ENCODE data around the gene SNTG2. TPM values are rescaled to one million over a fixed set of nuclear protein-coding genes. Genes with fewer than 3 reads are reported as not detected.

The SNTG2 gene
- total and polyA plus RNA-seq, 2 of the 13 experiments (the other 11 are each of a cell fraction or from before 2014, with no cell fraction given), result not detected

- no peak for ATAC-seq
- Histone ChIP-seq H3K4me2 (ENCODE audit: low read depth, low read length) (no peak overlapping the region), H3K36me3 (replicated peaks in 1 of 2; ENCODE audit: control insufficient read depth in 1 of 2, insufficient read depth in 2 of 2, low read length in 2 of 2) (no peaks in the 10 kb centered on the region), H3K27ac (ENCODE audit: extremely low read length, insufficient read depth, low read length) (no peak overlapping the region), H3K4me1 (ENCODE audit: insufficient read depth, low read length) (no peaks in the 10 kb centered on the region), H4K20me1 (ENCODE audit: insufficient read depth, low read length) (no peaks in the 10 kb centered on the region), H3K9ac (ENCODE audit: insufficient read depth, low read depth, low read length) (no peak overlapping the region), H3K27me3 (ENCODE audit: control insufficient read depth in 1 of 2, insufficient read depth in 2 of 2, low read length in 2 of 2) (0 out of 5 replicates have a peak, but pooled peaks cover 0 to 8% of the 10 kb centered on the region in 2 experiments), H3K9me3 (ENCODE audit: low read length) (no peaks in the 10 kb centered on the region), H3K4me3 (replicated peaks in 1 of 3; ENCODE audit: insufficient read depth in 1 of 3, low read depth in 2 of 3, low read length in 3 of 3) (no peak overlapping the region), H2AFZ (ENCODE audit: low read length) (no peak overlapping the region), H3K79me2 (ENCODE audit: insufficient read depth, low read length) (no peaks in the 10 kb centered on the region)
- no TSS peak for BruUV-seq (replicated peaks)
- 19% methylated on average over 2 of the region's 2 CpGs for WGBS (ENCODE audit: low lambda C conversion rate)
- intact Hi-C loops (cut with micrococcal nuclease; ENCODE audit: unreplicated experiment) (no loop called here), in situ Hi-C loops (cut with HindIII; ENCODE audit: extremely low pct_ligation_motif_present, low pct_unique_long_range_greater_than_20kb) (no loop called here)
- ChIA-PET POLR2A (no interaction called here), CTCF (ENCODE audit: low intra/inter-chr PET ratio, low total read pairs) (no interaction called here)
- DNase-seq (ENCODE audit: low spot score), result no peak
- no peak for FAIRE-seq
- TF ChIP-seq MED1 (CRISPR knock-in tag; IDR thresholded peaks at IDR 0.05), result no peak
- TF ChIP-seq ZNF124 (CRISPR knock-in tag; IDR thresholded peaks at IDR 0.05), result no peak
- TF ChIP-seq IKZF4 (CRISPR knock-in tag; IDR thresholded peaks at IDR 0.05; ENCODE audit: borderline replicate concordance, low read depth, not compliant biosample characterization), result no peak
- no peak for TF ChIP-seq MAZ (IDR thresholded peaks at IDR 0.05; ENCODE audit: borderline replicate concordance, low read depth, low read length)
- no peak for TF ChIP-seq MAZ (CRISPR knock-in tag; IDR thresholded peaks at IDR 0.05; ENCODE audit: low read depth)
- TF ChIP-seq ZNF552 (CRISPR knock-in tag; IDR thresholded peaks at IDR 0.05; ENCODE audit: borderline replicate concordance), result no peak
- TF ChIP-seq ZNF564 (CRISPR knock-in tag; IDR thresholded peaks at IDR 0.05), result no peak
- no peak for TF ChIP-seq SRSF9 (IDR thresholded peaks at IDR 0.05; ENCODE audit: borderline replicate concordance, insufficient read depth, low read depth, low read length, poor library complexity, severe bottlenecking)
- no peak for TF ChIP-seq SNAPC5 (CRISPR knock-in tag; IDR thresholded peaks at IDR 0.05; ENCODE audit: borderline replicate concordance)
- no peak for TF ChIP-seq SMARCE1 (IDR thresholded peaks at IDR 0.05; ENCODE audit: borderline replicate concordance)
- TF ChIP-seq ZSCAN12 (CRISPR knock-in tag; IDR thresholded peaks at IDR 0.05), result no peak
- no peak for TF ChIP-seq MLXIP (CRISPR knock-in tag; IDR thresholded peaks at IDR 0.05; ENCODE audit: borderline replicate concordance)
- no peak for TF ChIP-seq THAP8 (CRISPR knock-in tag; IDR thresholded peaks at IDR 0.05; ENCODE audit: borderline replicate concordance)
- TF ChIP-seq ZBTB1 (CRISPR knock-in tag; IDR thresholded peaks at IDR 0.05; ENCODE audit: borderline replicate concordance), result no peak
- TF ChIP-seq SAFB2 (CRISPR knock-in tag; IDR thresholded peaks at IDR 0.05; ENCODE audit: borderline replicate concordance, low read depth), result no peak
Measured at GRCh38 chr2:1049691-1050090, 99.0 kb downstream of the SNTG2 start.
